Body of pancreas (tissue), 4 donors: ENCODE data around the gene TMEM245.

Experiments used
- POLR2A ChIP-seq, 3 donors: fragments of 450-650 bp; IDR thresholded peaks; one replicate each; pipeline ENCODE4 v1.6.1; 2016; ENCODE audit warnings: antibody characterized with exemption in 3 of 3, mild to moderate bottlenecking in 2 of 3
- TF ChIP-seq, protein P1 (sequence below), 7 experiments: fragments of 450-650 bp in 4 of 7; fragments of 200-600 bp in 3 of 7; sonication (generic) in 3 of 7; IDR thresholded peaks; one replicate each; pipeline ENCODE4 v1.5.1; 2016 to 2019; ENCODE audit warnings: antibody characterized with exemption in 7 of 7

DNA sequence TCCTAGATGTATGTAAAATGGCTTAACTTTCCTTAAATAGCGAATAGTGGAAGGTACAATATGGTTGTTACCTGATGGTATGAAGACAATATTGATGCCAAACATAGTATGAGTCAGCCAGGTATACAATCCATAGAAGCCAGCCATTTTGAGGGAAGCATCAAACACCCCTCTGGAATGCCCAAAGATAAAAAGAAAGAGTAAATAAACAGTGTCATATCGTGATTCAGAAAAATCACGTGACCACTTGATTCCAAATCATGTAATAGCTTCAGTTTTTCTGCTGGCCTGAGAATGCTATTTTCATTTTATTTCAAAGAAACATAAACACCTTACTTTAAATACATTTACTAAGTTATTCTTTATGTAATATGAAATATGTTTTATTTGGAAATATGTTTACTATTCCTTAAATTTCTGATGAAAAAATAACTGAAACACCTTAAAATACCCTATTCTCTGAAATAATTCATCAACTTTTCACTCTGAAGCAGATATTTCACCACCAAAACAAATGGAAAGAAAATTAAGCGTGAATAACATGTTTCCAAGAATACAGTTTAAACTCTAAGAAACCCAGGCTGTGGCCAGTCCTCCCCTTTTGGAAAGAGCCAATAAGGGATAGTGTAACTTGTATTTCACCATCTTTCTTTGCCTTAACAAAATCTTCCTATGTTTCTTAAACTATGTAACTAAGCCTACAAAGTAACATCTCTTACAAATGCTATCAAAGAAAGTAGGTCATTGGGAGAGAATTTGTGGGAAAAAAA is 81.6 kb downstream of the TMEM245 start:
- no peak for TF ChIP-seq POLR2A (IDR thresholded peaks at IDR 0.05)
- TF ChIP-seq, protein P1, sequence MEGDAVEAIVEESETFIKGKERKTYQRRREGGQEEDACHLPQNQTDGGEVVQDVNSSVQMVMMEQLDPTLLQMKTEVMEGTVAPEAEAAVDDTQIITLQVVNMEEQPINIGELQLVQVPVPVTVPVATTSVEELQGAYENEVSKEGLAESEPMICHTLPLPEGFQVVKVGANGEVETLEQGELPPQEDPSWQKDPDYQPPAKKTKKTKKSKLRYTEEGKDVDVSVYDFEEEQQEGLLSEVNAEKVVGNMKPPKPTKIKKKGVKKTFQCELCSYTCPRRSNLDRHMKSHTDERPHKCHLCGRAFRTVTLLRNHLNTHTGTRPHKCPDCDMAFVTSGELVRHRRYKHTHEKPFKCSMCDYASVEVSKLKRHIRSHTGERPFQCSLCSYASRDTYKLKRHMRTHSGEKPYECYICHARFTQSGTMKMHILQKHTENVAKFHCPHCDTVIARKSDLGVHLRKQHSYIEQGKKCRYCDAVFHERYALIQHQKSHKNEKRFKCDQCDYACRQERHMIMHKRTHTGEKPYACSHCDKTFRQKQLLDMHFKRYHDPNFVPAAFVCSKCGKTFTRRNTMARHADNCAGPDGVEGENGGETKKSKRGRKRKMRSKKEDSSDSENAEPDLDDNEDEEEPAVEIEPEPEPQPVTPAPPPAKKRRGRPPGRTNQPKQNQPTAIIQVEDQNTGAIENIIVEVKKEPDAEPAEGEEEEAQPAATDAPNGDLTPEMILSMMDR (IDR thresholded peaks at IDR 0.05), result no peak
